Spinal cord (tissue), 10 donors: ENCODE measurements around the gene GPR35. TPM values are rescaled to one million over a fixed set of nuclear protein-coding genes. Genes with fewer than 3 reads are reported as not detected.
A peak's percentile ranks its signal among the peaks of the same experiment; 100 is the strongest.

Experiments used
- DNase-seq, 6 donors: peaks; one replicate each; pipeline versions ENCODE4 v3.0.0 to v3.0.0-alpha.2; 2013 to 2015; ENCODE audit warnings: low spot score in 6 of 6, low read depth in 4 of 6
- H3K27ac ChIP-seq: one replicate; pipeline ENCODE4 v1.5.1; 2013; ENCODE audit warnings: low read depth, low read length, control low read depth
- H3K27me3 ChIP-seq: one replicate; pipeline ENCODE4 v1.6.1; 2013; ENCODE audit warnings: low read length; ENCODE audit not compliant: control insufficient read depth, insufficient read depth
- H3K36me3 ChIP-seq: one replicate; pipeline ENCODE4 v1.6.1; 2013; ENCODE audit warnings: low read length; ENCODE audit not compliant: control insufficient read depth, insufficient read depth
- H3K4me1 ChIP-seq: one replicate; pipeline ENCODE4 v1.6.1; 2013; ENCODE audit warnings: low read length; ENCODE audit not compliant: control insufficient read depth, insufficient read depth
- H3K4me3 ChIP-seq: one replicate; pipeline ENCODE4 v1.5.1; 2013; ENCODE audit warnings: low read depth, low read length, control low read depth
- H3K9me3 ChIP-seq: one replicate; pipeline ENCODE4 v1.6.1; 2013; ENCODE audit warnings: low read length; ENCODE audit not compliant: control insufficient read depth, insufficient read depth
- WGBS: methylation state at CpG from one replicate; pipeline ENCODE4 v1.1.5; 2013; ENCODE audit warnings: missing lambda C conversion rate; ENCODE audit not compliant: insufficient coverage; 5-methylcytosine and 5-hydroxymethylcytosine counted together
- polyA plus RNA-seq, 2 donors: library from polyadenylated mRNA; unstranded; fragments of 120-200 nt; gene quantifications; one replicate each; pipeline ENCODE4 v1.2.1, GENCODE V29; 2013; ENCODE audit not compliant: insufficient read length in 2 of 2
- total RNA-seq, 2 donors: library from RNA; depleted of rRNA in 1 of 2; stranded (reverse); fragments of 120-200 nt in 1 of 2; fragments of >200 nt in 1 of 2; gene quantifications; one replicate each; pipeline versions ENCODE4 v1.2.3 to v1.2.4, GENCODE V29; 2013 to 2014
- donor health status: healthy.

The GPR35 gene
- total and polyA plus RNA-seq, 4 donors, result 1.9 to 3.9 (median 2.4) TPM

DNA sequence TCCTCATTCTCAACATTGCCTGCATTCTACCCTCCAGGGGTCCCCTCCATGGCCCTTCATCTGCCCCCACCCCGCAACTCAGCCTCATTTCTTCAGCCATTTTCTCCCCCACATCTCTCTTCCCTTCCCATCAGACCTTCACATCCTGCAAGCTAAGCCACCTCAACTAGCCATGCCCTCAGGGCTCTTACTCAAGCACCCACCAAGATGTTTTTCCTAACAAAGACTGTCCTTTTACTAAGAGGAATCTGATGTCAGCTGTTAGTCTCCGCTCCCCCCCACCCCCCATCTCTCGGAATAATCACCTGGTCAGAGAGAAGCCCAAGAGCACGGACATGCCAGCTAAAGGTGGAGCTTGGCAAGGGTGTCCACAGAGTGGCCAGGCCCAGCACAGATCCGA is 43.5 kb upstream of the GPR35 start:
- no peak overlapping the region for H3K4me3 ChIP-seq
- 80% methylated on average over 2 of the region's 5 CpGs for WGBS
- peaks cover 46% of the 10 kb centered on the region for H3K36me3 ChIP-seq
- H3K27ac ChIP-seq, result no peak overlapping the region
- DNase-seq, result no peak
- H3K27me3 ChIP-seq, result no peaks in the 10 kb centered on the region
- H3K9me3 ChIP-seq, result peaks cover 2% of the 10 kb centered on the region
- H3K4me1 ChIP-seq, result peaks cover 17% of the 10 kb centered on the region

DNA sequence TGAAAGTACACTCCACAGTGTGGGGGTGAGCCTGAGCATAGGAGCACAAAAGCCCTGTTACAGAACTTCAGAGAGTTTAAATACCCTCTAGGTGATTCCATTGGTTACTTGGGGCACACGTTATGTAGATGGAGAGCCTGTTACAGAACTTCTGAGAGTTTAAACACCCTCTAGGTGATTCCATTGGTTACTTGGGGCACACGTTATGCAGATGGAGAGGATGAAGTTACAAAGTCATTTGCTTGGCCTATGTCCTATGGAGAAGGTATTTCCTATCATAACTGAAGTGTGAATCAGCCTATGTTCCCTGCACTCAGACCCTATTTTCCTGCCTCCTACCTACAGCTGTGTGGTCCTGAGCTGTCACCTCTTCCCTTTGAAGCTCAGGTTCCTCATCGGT is 42.5 kb upstream of the GPR35 start:
- Histone ChIP-seq H3K27me3 (no peaks in the 10 kb centered on the region), H3K4me3 (no peak overlapping the region), H3K4me1 (peaks cover 26% of the 10 kb centered on the region), H3K36me3 (peaks cover 37% of the 10 kb centered on the region), H3K9me3 (peaks cover 2% of the 10 kb centered on the region), H3K27ac (no peak overlapping the region)
- 86% methylated on average over 2 of the region's 3 CpGs for WGBS
- no peak for DNase-seq

DNA sequence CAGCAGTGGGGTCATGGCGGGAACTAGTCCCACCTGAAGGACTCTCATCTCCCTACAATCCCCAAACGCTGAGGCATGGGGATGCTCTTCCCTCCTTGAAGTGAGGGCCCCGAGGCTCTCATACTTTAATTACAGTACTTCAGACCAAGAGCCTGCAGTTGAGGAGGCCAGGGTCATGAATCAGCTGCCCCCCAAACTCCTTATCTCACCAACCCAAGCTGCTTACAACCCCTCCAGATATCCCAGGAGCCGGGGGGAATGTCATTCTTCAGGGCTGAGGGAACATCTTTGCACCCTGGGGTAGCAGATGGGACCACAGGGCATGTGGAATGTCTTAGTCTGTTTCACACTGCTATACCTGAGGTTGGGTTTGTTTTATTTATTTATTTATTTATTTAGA is 41.5 kb upstream of the GPR35 start:
- H3K9me3 ChIP-seq, result peaks cover 2% of the 10 kb centered on the region
- H3K4me1 ChIP-seq, result peaks cover 34% of the 10 kb centered on the region
- peaks cover 27% of the 10 kb centered on the region for H3K36me3 ChIP-seq
- no peak overlapping the region for H3K27ac ChIP-seq
- WGBS, result 87% methylated on average over 3 of the region's 4 CpGs
- no peak overlapping the region for H3K4me3 ChIP-seq
- no peaks in the 10 kb centered on the region for H3K27me3 ChIP-seq
- DNase-seq, result no peak

DNA sequence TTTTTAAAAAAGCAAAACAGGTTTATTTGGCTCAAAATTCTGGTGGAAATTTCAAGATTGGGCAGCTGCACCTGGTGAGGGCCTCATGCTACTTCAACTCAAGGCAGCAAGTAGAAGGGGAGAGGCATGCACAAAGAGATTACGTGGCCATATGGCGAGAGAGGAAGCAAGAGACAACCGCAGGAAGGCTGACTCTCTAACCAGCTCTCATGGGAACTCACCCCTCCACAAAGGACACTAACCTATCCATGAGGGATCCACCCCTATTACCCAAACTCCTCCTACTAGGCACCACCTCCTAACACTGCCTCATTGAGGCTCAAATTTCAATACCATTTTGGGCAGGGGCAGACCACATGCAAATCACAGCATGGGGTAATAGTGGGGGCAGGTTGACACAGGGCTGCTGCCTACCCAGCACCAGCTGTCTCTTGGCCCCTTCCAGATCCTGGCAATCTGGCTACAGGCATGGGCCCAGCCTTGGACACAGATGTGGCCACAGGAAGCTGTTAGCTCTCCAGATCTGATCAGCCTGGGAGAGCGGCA is 40.7 kb upstream of the GPR35 start:
- Histone ChIP-seq H3K9me3 (peaks cover 2% of the 10 kb centered on the region), H3K4me3 (no peak overlapping the region), H3K4me1 (peaks cover 36% of the 10 kb centered on the region)

DNA sequence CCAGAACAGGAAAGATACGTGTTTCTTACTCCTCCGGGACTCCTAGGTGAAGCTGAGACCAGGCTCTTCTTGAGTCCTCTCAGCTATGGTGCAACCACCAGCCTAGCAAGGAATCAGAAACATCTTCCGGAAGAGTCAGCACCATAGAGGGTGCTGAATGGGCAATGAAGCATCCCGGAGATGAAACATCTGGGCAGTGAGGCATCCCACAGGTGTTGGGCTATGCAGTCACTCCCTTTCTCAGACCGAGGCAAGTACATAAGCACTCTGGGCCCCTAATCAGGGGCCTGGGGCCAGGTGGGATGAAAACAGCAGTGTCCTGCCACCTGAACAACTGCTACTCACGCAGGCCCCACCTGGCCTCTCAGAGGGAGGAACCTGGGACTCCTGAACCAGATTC is 40.2 kb upstream of the GPR35 start:
- Histone ChIP-seq H3K36me3 (peaks cover 26% of the 10 kb centered on the region), H3K27me3 (no peaks in the 10 kb centered on the region), H3K27ac (no peak overlapping the region), H3K4me1 (peaks cover 34% of the 10 kb centered on the region), H3K4me3 (peak overlapping the region; percentile 97), H3K9me3 (peaks cover 2% of the 10 kb centered on the region)
- 89% methylated on average over 6 of the region's 6 CpGs for WGBS
- DNase-seq, result no peak

More for the DNA sequence above, 40.7 kb upstream of the GPR35 start:
- no peak for DNase-seq
- 62% methylated on average over 4 of the region's 4 CpGs for WGBS
- Histone ChIP-seq H3K36me3 (peaks cover 25% of the 10 kb centered on the region), H3K27me3 (no peaks in the 10 kb centered on the region), H3K27ac (no peak overlapping the region)

DNA sequence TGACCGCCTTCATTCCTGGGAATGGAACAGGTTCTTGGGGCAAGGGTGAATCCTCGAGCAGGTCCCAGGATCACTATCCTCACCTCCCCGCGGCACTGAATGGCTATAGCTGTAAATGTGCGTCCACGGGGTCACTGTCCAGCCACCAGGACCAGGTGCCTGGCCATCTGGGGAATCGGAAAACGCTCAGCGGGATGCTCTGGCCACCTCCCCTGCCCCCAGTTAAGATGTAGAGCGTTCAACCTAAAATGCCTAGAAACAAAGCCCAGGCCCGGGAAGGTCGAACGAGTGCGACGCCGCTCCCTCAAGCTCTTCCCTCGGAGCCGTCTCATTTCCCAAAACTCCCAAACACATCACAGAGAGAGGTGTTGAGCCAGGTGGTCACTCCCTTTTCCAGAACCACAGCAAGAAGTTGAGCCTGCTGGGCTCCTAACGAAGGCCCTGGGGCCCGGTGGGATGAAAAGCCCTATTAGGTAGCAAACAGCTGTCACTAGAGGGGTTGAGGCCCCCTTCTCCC is 39.5 kb upstream of the GPR35 start:
- H3K9me3 ChIP-seq, result peaks cover 2% of the 10 kb centered on the region
- H3K4me3 ChIP-seq, result peak overlapping the region; percentile 97
- no peaks in the 10 kb centered on the region for H3K27me3 ChIP-seq
- H3K4me1 ChIP-seq, result peaks cover 34% of the 10 kb centered on the region
- peak overlapping the region; percentile 97 for H3K27ac ChIP-seq
- WGBS, result 2% methylated on average over 20 of the region's 20 CpGs
- DNase-seq, result no peak
- peaks cover 32% of the 10 kb centered on the region for H3K36me3 ChIP-seq

DNA sequence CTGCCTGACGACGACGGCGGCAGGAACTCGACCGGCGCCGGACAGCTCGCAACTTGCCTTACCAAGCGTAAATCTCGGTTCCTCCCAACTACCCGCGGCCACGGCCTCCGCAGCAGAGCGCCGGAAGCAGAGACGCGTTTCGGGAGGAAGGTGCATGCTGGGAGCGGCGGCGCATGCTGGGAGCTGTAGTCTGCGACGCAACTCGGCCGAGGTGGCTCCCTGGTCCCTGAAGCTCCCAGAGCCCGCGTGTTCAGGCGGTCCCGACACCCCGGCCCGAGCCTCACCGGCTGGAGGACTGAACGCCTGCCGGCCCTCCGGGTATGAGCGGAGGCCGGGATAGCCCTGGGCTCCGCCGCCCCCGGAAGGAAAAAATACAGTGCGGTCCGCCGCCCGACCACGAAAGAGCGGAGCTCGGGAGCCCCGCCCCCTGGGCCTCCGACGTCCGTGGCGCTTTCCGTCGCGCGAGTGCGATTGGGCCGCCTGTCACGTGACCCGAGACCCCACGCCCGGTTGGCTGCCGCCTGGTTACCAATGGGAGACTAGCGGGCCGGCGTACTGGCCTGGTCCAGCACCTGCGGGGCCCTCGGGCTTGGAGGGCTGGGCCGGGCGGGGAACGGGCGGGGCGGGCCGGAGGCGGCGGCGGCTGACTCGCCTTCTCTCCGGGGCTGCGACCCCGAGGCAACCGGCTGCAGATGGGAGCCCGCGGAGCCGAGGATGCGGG is 38.9 kb upstream of the GPR35 start, which contains the start of gene CAPN10:
TSS of gene CAPN10 (plus strand) at position 537 of the 721 bp plus-strand sequence. CDS start at position 715, 178 bp downstream.
- H3K4me3 ChIP-seq, result peak within 1 kb of the TSS; percentile 97
- H3K36me3 ChIP-seq, result peaks cover 38% of the 10 kb centered on the region
- H3K4me1 ChIP-seq, result peaks cover 34% of the 10 kb centered on the region
- H3K27me3 ChIP-seq, result no peaks in the 10 kb centered on the region
- peak within 1 kb of the TSS; percentile 97 for H3K27ac ChIP-seq
- under 1% methylated on average over 88 of the region's 88 CpGs for WGBS
- DNase-seq, result peak; percentile 87 to 99 (median 92)
- no peaks in the 10 kb centered on the region for H3K9me3 ChIP-seq

DNA sequence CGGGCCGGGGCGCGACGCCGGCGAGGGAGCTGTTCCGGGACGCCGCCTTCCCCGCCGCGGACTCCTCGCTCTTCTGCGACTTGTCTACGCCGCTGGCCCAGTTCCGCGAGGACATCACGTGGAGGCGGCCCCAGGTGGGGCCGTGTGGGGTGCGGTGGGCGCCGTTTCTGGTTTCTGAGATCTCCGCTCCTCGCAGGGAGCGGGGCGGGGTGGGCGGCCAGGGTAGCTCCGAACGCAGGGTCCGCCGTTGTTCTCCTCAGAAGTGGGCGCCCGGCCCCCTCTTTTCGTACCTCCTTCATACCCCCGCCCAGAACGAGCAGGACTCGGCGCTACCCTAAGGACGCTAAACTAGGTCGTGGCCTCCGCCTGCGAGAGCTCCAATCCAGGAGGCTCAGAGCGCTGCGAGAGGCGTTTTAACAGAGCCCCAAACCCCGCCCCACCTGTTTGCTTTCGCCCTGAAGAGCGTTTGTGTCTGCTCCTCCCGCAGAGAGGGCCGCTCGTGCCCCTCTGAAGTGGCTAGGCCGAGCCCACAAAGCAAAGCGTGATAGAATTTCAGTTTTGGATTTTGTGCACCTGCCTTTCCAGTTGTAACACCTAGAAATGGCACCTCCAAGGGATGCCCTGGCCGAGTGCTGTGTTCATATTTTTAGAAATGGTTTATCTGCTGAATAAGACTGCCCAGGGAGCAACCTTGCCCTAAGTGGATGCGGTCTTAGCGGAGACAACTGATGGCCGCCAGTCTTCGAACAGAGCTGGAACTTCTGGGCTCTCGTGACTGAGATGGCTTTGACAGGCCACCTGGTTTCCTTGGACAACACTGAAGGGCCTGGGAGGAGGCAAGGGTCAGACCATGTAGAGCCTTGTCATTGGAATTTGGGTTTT is 38.1 kb upstream of the GPR35 start:
- no peaks in the 10 kb centered on the region for H3K27me3 ChIP-seq
- DNase-seq, result peak in 2 of 6 donors; percentile 6 to 21
- peak overlapping the region; percentile 97 for H3K4me3 ChIP-seq
- 2% methylated on average over 62 of the region's 62 CpGs for WGBS
- peaks cover 42% of the 10 kb centered on the region for H3K36me3 ChIP-seq
- H3K9me3 ChIP-seq, result no peaks in the 10 kb centered on the region
- H3K4me1 ChIP-seq, result peaks cover 34% of the 10 kb centered on the region
- no peak overlapping the region for H3K27ac ChIP-seq

DNA sequence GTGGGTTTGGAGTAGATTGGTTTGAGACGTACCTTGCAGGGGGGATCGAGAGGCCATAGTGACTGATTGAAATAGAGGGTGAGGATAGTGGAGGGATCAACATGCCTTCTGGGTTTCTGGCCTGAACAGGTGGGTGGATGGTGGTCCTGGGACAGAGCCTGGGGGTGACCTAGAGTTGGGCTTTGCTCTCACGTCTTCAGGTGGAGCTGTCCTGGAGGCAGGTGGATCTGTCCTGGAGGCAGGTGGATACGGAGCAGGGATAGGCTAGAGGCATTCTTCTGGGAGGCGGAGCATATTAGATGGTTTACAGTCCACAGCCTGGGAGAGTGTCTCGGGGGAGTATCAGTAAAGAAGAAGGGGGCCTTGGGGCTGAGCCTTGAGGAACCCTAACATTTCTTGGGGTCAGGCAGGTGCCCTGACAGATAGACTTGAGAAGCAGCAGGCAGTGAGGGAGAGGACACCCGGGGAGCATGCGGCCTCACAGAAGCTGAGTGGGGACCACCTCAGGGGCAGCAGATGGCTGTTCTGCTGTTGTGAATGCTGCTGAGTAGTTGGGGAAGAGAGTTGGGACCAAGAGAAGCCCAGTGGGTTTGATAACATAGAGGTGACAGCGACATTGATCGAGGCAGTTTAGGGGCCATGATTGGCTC is 37.1 kb upstream of the GPR35 start:
- Histone ChIP-seq H3K27ac (no peak overlapping the region), H3K27me3 (no peaks in the 10 kb centered on the region), H3K4me3 (peak overlapping the region; percentile 97), H3K4me1 (peaks cover 34% of the 10 kb centered on the region), H3K36me3 (peaks cover 51% of the 10 kb centered on the region), H3K9me3 (no peaks in the 10 kb centered on the region)
- DNase-seq, result no peak
- 77% methylated on average over 10 of the region's 10 CpGs for WGBS
